HUES6 (cell line): ENCODE results near the gene KPNB1.

Experiments
- H3K27ac ChIP-seq: 2 replicates; pipeline ENCODE4 v1.7.0; 2013; ENCODE audit warnings: low read depth, mild to moderate bottlenecking, low read length, inconsistent platforms
- H3K27me3 ChIP-seq: 2 replicates; pipeline ENCODE4 v1.6.1; 2013; ENCODE audit warnings: low read length; ENCODE audit not compliant: control insufficient read depth, insufficient read depth
- H3K36me3 ChIP-seq: 2 replicates; pipeline ENCODE4 v1.6.1; 2013; ENCODE audit warnings: low read length; ENCODE audit not compliant: control insufficient read depth, insufficient read depth
- H3K4me1 ChIP-seq: 2 replicates; pipeline ENCODE4 v1.6.1; 2013; ENCODE audit warnings: low read length; ENCODE audit not compliant: control insufficient read depth, insufficient read depth
- H3K4me3 ChIP-seq: 2 replicates; pipeline ENCODE4 v1.5.1; 2013; ENCODE audit warnings: low read depth, low read length
- H3K9ac ChIP-seq: one replicate; pipeline ENCODE4 v1.6.1; 2013; ENCODE audit warnings: mild to moderate bottlenecking, low read length
- H3K9me3 ChIP-seq: 2 replicates; pipeline ENCODE4 v1.6.1; 2013; ENCODE audit warnings: low read depth, low read length; ENCODE audit not compliant: control insufficient read depth, insufficient read depth

Gene KPNB1

GRCh38 chr17:47726796-47727703, 77.3 kb downstream of the KPNB1 start:
- H3K9me3 ChIP-seq, result no peaks in the 10 kb centered on the region
- peaks cover 51% of the 10 kb centered on the region for H3K27me3 ChIP-seq
- no peak overlapping the region for H3K4me3 ChIP-seq
- no peak overlapping the region for H3K9ac ChIP-seq
- no peaks in the 10 kb centered on the region for H3K36me3 ChIP-seq
- no peak overlapping the region for H3K27ac ChIP-seq
- H3K4me1 ChIP-seq, result peaks cover 11% of the 10 kb centered on the region

- H3K27ac ChIP-seq, result no peak overlapping the region
- no peak overlapping the region for H3K4me3 ChIP-seq
- no peaks in the 10 kb centered on the region for H3K9me3 ChIP-seq
- no peak overlapping the region for H3K9ac ChIP-seq
- peaks cover 15% of the 10 kb centered on the region for H3K4me1 ChIP-seq
- no peaks in the 10 kb centered on the region for H3K36me3 ChIP-seq
- H3K27me3 ChIP-seq, result peaks cover 54% of the 10 kb centered on the region
Observed at GRCh38 chr17:47727704-47728036, 78.0 kb downstream of the KPNB1 start.

- Histone ChIP-seq H3K27ac (no peak overlapping the region), H3K9me3 (no peaks in the 10 kb centered on the region), H3K27me3 (peaks cover 61% of the 10 kb centered on the region), H3K4me3 (no peak overlapping the region), H3K36me3 (no peaks in the 10 kb centered on the region), H3K4me1 (peaks cover 17% of the 10 kb centered on the region), H3K9ac (no peak overlapping the region)
Observed at GRCh38 chr17:47728214-47728877, 78.6 kb downstream of the KPNB1 start.

GRCh38 chr17:47729476-47729875, 79.8 kb downstream of the KPNB1 start:
- no peaks in the 10 kb centered on the region for H3K36me3 ChIP-seq
- no peaks in the 10 kb centered on the region for H3K9me3 ChIP-seq
- peaks cover 19% of the 10 kb centered on the region for H3K4me1 ChIP-seq
- no peak overlapping the region for H3K4me3 ChIP-seq
- H3K27ac ChIP-seq, result no peak overlapping the region
- peaks cover 68% of the 10 kb centered on the region for H3K27me3 ChIP-seq
- no peak overlapping the region for H3K9ac ChIP-seq

- Histone ChIP-seq H3K27ac (no peak overlapping the region), H3K9ac (no peak overlapping the region), H3K4me1 (peaks cover 19% of the 10 kb centered on the region), H3K36me3 (no peaks in the 10 kb centered on the region), H3K9me3 (no peaks in the 10 kb centered on the region), H3K4me3 (no peak overlapping the region), H3K27me3 (peaks cover 80% of the 10 kb centered on the region)
Observed at GRCh38 chr17:47730681-47731080, 81.0 kb downstream of the KPNB1 start.

GRCh38 chr17:47731396-47731795, 81.7 kb downstream of the KPNB1 start:
- H3K4me3 ChIP-seq, result no peak overlapping the region
- peaks cover 84% of the 10 kb centered on the region for H3K27me3 ChIP-seq
- H3K9ac ChIP-seq, result no peak overlapping the region
- no peak overlapping the region for H3K27ac ChIP-seq
- no peaks in the 10 kb centered on the region for H3K9me3 ChIP-seq
- peaks cover 19% of the 10 kb centered on the region for H3K4me1 ChIP-seq
- H3K36me3 ChIP-seq, result no peaks in the 10 kb centered on the region

GRCh38 chr17:47732399-47733046, 82.8 kb downstream of the KPNB1 start:
- H3K9ac ChIP-seq, result no peak overlapping the region
- H3K4me3 ChIP-seq, result peak overlapping the region; percentile 58
- H3K27ac ChIP-seq, result no peak overlapping the region
- H3K27me3 ChIP-seq, result peaks cover 89% of the 10 kb centered on the region
- no peaks in the 10 kb centered on the region for H3K36me3 ChIP-seq
- H3K4me1 ChIP-seq, result peaks cover 9% of the 10 kb centered on the region
- no peaks in the 10 kb centered on the region for H3K9me3 ChIP-seq

- peak within 1 kb of the TSS; percentile 58 for H3K4me3 ChIP-seq
- H3K4me1 ChIP-seq, result peaks cover 8% of the 10 kb centered on the region
- no peak within 1 kb of the TSS for H3K27ac ChIP-seq
- H3K9ac ChIP-seq, result no peak within 1 kb of the TSS
- H3K36me3 ChIP-seq, result no peaks in the 10 kb centered on the region
- H3K9me3 ChIP-seq, result no peaks in the 10 kb centered on the region
- peaks cover 87% of the 10 kb centered on the region for H3K27me3 ChIP-seq
Observed at GRCh38 chr17:47733047-47733673, 83.4 kb downstream of the KPNB1 start, which contains the start of gene TBX21. TBX21 (plus strand) TSS chr17:47733236; CDS start chr17:47733455, 219 bp downstream.

GRCh38 chr17:47733674-47734410, 84.1 kb downstream of the KPNB1 start:
- no peak overlapping the region for H3K9ac ChIP-seq

GRCh38 chr17:47735139-47735464, 85.4 kb downstream of the KPNB1 start:
- no peak overlapping the region for H3K27ac ChIP-seq
- H3K9ac ChIP-seq, result no peak overlapping the region
- peaks cover 72% of the 10 kb centered on the region for H3K27me3 ChIP-seq
- H3K9me3 ChIP-seq, result no peaks in the 10 kb centered on the region
- no peak overlapping the region for H3K4me3 ChIP-seq
- peaks cover 8% of the 10 kb centered on the region for H3K4me1 ChIP-seq
- H3K36me3 ChIP-seq, result no peaks in the 10 kb centered on the region

More at GRCh38 chr17:47733674-47734410, 84.1 kb downstream of the KPNB1 start:
- Histone ChIP-seq H3K9me3 (no peaks in the 10 kb centered on the region), H3K4me1 (peaks cover 8% of the 10 kb centered on the region), H3K4me3 (peak overlapping the region; percentile 58), H3K36me3 (no peaks in the 10 kb centered on the region), H3K27ac (no peak overlapping the region), H3K27me3 (peaks cover 80% of the 10 kb centered on the region)
